IMR-90 (cell line): ENCODE measurements around the gene NDUFA3.

Source experiments
- BHLHE40 ChIP-seq: fragments of 150-350 bp; IDR thresholded peaks from 2 replicates; pipeline ENCODE4 v1.6.1; 2016; ENCODE audit warnings: mild to moderate bottlenecking, low read depth, low read length
- CEBPB ChIP-seq: IDR thresholded peaks from 2 replicates; pipeline ENCODE4 v1.6.1; 2012; ENCODE audit warnings: low read depth, low read length, improper control_type of control experiment
- FOS ChIP-seq: fragments of 150-350 bp; IDR thresholded peaks from 2 replicates; pipeline ENCODE4 v1.6.1; 2016; ENCODE audit warnings: low read depth, low read length
- MAZ ChIP-seq: IDR thresholded peaks from 2 replicates; pipeline ENCODE4 v1.6.1; 2012; ENCODE audit warnings: low read depth, mild to moderate bottlenecking, low read length, improper control_type of control experiment, moderate library complexity, borderline replicate concordance
- MXI1 ChIP-seq: IDR thresholded peaks from 2 replicates; pipeline ENCODE4 v1.6.1; 2012; ENCODE audit warnings: low read depth, mild to moderate bottlenecking, low read length, moderate library complexity, borderline replicate concordance
- NFE2L2 ChIP-seq: fragments of 150-350 bp; IDR thresholded peaks from 2 replicates; pipeline ENCODE4 v1.6.1; 2016; ENCODE audit warnings: low read depth, mild to moderate bottlenecking, low read length
- POLR2A ChIP-seq: IDR thresholded peaks from 2 replicates; pipeline ENCODE4 v1.6.1; 2012; ENCODE audit warnings: mild to moderate bottlenecking, low read depth, low read length
- RAD21 ChIP-seq: IDR thresholded peaks from 2 replicates; pipeline ENCODE4 v1.6.1; 2012; ENCODE audit warnings: low read length, improper control_type of control experiment
- RCOR1 ChIP-seq: IDR thresholded peaks from 2 replicates; pipeline ENCODE4 v1.6.1; 2012; ENCODE audit warnings: mild to moderate bottlenecking, low read length, improper control_type of control experiment; ENCODE audit not compliant: insufficient replicate concordance
- SMC3 ChIP-seq: fragments of 150-350 bp; IDR thresholded peaks from 2 replicates; pipeline ENCODE4 v1.6.1; 2016; ENCODE audit warnings: low read depth, mild to moderate bottlenecking, antibody characterized with exemption, low read length, moderate library complexity
- TF ChIP-seq, protein P1 (sequence below): conservative IDR thresholded peaks from 2 replicates; pipeline ENCODE4 v1.5.1; 2012; ENCODE audit warnings: mild to moderate bottlenecking, low read depth, low read length, improper control_type of control experiment
- TF ChIP-seq, protein P2 (sequence below): fragments of 150-350 bp; IDR thresholded peaks from 2 replicates; pipeline ENCODE4 v1.6.1; 2017; ENCODE audit warnings: mild to moderate bottlenecking, antibody characterized with exemption, low read length, low read depth

DNA sequence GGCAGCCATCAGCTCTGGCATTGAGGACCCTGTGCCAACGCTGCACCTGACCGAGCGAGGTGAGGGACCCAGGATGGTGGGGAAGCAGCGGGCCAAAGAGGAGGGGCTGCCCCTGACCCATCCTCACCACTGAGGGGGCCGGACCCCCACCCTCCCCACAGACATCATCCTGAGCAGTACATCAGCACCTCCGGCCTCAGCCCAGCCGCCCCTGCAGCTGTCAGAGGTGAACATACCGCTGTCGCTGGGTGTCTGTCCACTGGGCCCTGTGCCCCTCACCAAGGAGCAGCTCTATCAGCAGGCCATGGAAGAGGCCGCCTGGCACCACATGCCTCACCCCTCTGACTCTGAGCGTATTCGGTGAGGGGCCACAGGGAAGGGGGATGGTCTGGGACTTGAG is 49.6 kb downstream of the NDUFA3 start:
- TF ChIP-seq POLR2A (no peak), BHLHE40 (no peak), SMC3 (no peak), FOS (no peak), CEBPB (no peak), MXI1 (no peak), RAD21 (no peak), RCOR1 (no peak), MAZ (no peak), NFE2L2 (no peak)
- TF ChIP-seq, protein P1, sequence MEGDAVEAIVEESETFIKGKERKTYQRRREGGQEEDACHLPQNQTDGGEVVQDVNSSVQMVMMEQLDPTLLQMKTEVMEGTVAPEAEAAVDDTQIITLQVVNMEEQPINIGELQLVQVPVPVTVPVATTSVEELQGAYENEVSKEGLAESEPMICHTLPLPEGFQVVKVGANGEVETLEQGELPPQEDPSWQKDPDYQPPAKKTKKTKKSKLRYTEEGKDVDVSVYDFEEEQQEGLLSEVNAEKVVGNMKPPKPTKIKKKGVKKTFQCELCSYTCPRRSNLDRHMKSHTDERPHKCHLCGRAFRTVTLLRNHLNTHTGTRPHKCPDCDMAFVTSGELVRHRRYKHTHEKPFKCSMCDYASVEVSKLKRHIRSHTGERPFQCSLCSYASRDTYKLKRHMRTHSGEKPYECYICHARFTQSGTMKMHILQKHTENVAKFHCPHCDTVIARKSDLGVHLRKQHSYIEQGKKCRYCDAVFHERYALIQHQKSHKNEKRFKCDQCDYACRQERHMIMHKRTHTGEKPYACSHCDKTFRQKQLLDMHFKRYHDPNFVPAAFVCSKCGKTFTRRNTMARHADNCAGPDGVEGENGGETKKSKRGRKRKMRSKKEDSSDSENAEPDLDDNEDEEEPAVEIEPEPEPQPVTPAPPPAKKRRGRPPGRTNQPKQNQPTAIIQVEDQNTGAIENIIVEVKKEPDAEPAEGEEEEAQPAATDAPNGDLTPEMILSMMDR, result no peak
- TF ChIP-seq, protein P2, sequence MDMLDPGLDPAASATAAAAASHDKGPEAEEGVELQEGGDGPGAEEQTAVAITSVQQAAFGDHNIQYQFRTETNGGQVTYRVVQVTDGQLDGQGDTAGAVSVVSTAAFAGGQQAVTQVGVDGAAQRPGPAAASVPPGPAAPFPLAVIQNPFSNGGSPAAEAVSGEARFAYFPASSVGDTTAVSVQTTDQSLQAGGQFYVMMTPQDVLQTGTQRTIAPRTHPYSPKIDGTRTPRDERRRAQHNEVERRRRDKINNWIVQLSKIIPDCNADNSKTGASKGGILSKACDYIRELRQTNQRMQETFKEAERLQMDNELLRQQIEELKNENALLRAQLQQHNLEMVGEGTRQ, result no peak
